HG02852 (cell line): ENCODE data around the gene FLCN.

ENCODE experiments used
- ATAC-seq: cut with Tn5 transposase; IDR thresholded peaks from one replicate; pipeline ENCODE4 v1.9.1; 2021; ENCODE audit warnings: mild to moderate bottlenecking, moderate library complexity; ENCODE audit not compliant: unreplicated experiment

FLCN gene

DNA sequence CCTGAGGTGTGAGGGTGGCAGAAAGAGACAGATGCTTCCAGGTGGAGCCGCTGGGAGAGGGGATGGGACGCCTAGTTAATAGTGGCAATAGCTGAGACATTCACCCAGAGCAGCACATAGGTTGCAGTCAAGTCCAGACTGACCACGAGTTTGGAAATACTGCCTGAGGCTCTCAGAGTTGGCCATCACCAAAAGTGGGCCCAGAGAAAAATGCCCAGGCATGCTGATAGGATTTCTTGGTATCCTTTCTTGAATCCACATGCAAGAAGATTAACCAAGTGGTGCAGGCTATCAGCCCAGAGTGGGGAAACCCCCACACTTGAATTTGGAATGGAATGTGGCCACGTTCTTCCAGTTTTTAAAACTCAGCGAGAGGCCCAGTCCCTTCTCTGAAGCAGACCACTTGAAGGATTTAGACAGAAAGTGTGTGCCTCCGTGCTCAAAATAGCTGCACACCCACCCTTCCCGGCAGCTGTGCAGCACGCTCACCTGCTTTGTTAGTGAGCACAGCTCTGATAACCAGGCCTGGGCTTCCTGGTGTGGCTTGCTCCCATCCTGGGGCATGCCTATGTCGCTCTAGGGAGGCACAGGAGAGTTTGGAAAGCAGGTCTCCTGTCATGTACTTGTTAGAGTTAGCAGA is 66.5 kb downstream of the FLCN start:
- ATAC-seq = no peak

DNA sequence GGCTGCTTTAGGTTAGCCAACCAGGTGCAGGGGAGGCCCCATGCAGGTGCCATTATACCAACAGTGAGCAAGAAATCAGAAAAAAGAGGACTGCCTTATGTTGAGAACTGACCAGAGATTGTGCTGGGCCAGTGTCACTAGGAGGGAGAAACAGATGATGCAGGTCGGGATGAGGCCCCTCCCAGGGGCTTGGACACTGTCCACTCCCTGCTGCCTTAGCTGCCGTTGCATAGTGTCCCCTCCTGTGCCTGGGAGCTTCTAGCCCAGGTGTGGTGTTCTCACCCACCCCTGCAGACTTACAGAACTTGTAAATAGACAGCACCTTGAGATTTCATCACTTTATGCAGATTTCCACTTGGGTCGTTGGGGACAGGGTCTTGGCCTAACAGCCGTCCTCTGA is 67.6 kb downstream of the FLCN start:
- ATAC-seq = no peak

DNA sequence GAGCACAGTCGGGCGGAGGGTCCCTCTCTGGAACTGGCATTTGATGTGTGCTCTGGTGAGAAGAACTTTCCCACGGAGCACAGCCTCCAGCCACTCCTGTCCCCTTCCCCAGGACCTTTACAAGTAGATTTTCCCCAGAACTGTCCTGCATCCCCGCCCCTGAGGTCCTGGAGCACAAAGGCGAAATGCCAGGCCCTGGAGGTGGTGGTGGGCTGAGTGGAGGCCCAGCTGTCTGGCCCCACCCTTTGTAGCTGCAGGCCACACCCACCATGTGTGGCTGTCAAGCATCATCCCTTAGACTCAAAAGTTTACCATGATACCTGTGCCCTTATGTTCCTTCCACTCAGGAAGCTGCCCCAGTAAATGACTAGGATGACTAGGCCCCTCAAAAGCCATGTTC is 68.6 kb downstream of the FLCN start:
- ATAC-seq = no peak

DNA sequence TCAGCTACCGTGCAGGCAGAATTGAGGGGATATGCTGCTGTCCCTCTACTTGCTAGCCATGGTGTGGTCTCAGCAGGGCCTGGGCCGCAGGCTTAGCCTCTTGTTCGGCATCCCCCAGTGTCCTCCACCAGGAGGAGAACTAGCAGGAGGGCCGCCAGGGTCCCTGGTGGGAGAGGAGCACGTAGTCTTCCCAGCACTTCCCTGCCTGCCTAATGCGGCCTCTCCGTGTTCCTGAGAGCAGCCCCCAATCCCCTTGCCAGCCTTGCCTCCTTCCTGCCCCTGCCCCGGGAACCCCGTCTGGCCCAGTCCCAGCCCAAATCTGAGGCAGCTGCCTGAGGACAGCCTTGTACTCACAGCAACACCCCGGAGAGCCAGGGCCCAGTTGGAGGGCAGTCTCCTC is 69.0 kb downstream of the FLCN start:
- ATAC-seq = no peak

DNA sequence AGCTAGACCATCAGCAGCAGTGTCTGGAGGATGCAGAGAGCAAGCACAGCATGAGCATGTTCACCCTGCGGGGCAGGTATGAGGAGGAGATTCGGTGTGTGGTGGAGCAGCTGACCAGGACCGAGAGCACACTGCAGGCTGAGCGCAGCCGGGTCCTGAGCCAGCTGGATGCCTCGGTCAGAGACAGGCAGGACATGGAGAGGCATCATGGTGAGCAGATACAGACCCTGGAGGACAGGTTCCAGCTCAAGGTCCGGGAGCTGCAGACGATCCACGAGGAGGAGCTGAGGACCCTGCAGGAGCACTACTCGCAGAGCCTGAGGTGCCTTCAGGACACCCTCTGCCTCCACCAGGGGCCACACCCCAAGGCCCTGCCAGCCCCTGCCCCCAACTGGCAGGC is 69.6 kb downstream of the FLCN start:
- ATAC-seq = no peak

DNA sequence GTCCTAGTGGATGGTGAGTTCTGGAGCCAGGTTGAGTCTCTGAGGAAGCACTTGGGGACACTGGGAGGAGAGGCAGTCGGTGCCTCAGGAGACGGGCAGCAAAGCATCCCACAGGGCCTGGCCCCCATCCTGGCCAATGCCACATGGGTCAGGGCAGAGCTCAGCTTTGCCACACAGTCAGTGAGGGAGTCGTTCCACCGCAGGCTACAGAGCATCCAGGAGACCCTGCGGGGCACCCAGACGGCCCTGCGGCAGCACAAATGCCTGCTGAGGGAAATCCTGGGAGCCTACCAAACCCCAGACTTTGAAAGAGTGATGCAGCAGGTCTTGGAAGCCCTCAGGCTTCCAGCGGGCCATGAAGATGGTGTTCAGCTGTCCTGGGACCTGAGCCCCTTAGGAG is 70.5 kb downstream of the FLCN start:
- no peak for ATAC-seq

DNA sequence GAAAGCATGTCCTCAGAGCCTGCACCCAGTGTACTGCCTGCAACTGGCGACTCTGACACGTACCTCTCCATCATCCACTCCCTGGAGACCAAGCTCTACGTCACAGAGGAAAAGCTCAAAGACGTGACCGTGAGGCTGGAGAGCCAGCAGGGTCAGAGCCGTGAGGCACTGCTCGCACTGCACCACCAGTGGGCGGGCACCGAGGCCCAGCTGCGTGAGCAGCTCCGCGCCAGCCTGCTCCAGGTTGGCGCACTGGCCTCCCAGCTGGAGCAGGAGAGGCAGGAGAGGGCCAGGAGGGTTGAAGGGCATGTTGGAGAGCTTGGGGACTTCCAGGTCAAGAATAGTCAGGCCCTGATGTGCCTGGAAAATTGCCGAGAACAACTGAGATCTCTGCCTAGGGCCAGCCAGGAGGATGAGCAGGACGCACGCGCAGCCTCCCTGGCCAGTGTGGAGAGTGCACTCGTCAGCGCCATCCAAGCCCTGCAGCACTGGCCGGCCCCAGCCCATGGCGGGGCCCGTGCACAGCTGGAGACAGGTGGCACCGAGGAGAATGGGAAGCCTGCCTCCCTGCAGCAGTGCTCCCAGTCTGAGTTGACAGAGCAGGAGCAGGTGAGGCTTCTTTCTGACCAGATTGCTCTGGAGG is 71.2 kb downstream of the FLCN start:
- no peak for ATAC-seq

DNA sequence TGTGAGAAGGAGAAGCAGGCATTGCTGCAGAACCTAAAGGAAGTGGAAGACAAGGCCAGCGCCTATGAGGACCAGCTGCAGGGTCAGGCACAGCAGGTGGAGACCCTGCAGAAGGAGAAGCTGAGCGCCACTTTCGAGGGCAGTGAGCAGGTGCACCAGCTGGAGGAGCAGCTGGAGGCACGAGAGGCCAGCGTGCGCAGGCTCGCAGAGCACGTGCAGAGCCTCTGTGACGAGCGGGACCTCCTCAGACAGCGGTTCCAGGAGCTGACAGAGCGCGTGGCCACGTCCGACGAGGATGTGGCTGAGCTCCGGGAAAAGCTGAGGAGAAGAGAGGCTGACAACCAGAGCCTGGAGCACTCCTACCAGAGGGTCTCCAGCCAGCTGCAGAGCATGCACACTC is 72.3 kb downstream of the FLCN start:
- ATAC-seq = no peak

DNA sequence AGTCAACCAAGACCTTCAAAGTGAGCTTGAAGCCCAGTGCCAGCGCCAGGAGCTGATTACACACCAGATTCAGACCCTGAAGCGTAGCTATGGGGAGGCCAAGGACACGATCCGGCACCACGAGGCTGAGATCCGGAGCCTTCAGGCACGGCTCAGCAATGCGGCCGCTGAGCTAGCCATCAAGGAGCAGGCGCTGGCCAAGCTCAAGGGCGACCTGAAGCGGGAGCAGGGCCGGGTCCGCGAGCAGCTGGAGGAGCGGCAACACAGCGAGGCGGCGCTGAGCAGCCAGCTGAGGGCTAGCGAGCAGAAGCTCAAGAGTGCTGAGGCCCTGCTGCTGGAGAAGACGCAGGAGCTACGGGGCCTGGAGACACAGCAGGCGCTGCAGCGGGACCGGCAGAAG is 72.8 kb downstream of the FLCN start:
- no peak for ATAC-seq
